GM18526 (cell line): ENCODE data around the gene NBDY.

Experiments used
- POLR2A ChIP-seq: IDR thresholded peaks from 3 replicates; pipeline ENCODE4 v1.6.1; 2011; ENCODE audit not compliant: insufficient read length; ENCODE audit errors: extremely low read depth

The NBDY gene

DNA sequence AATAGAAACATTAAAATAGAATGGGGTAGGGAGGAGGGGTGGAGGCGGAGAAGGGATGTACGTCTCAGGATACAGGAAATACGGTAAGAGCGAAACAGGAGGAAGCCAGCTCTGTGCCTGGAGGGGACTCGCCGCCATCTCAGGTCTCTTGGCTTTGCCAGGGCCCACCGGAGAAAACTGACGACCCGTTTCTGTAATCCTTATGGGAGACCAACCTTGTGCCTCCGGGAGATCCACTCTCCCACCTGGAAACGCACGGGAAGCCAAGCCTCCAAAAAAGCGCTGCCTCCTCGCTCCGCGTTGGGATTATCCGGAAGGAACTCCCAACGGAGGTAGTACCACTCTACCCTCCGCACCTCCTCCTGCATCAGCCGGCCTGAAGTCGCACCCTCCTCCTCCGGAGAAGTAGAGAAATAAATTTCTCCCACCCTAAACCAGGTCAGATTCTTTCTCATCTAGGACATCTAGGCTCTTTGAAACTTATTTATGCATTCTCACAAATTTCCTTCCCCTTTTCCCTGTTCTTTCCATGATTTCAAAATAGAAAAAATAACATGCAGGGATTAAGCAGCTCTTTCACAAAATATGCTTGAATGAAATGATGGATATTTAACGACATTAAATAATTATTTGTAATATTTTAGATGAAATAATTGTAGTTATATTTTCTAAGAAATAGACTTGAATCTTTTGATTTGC lies at the start of gene NBDY:
Gene NBDY, plus strand, starts transcription at position 92 of the 699 bp plus-strand sequence. Its CDS starts 111 bp downstream, at position 203.
- peak; percentile 33 for TF ChIP-seq POLR2A

GRCh38 chrX:56726605-56727004 lies 2.4 kb upstream of the NBDY start:
- no peak for TF ChIP-seq POLR2A

DNA sequence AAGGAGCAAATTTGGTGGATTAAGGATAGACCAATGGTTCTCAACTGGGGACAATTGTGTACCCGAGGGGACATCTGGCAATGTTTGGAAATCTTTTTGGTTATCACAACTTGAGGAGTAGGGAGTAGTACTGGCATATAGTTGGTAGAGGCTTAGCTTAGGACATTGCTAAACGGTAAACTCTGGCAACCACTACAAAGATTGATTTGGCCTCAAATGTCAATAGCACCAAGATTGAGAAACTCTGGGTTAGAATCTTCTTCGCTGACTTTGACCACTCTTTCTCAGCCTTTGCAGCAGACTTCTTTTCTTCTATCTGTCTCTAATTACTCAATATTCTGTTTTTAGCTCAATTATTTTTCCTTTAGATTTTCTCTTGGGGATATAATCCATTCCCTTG lies 1.5 kb upstream of the NBDY start:
- TF ChIP-seq POLR2A: no peak

GRCh38 chrX:56728321-56728720 lies 722 bp upstream of the NBDY start:
- TF ChIP-seq POLR2A: no peak

GRCh38 chrX:56728752-56729151 lies 291 bp upstream of the NBDY start:
- TF ChIP-seq POLR2A: no peak

DNA sequence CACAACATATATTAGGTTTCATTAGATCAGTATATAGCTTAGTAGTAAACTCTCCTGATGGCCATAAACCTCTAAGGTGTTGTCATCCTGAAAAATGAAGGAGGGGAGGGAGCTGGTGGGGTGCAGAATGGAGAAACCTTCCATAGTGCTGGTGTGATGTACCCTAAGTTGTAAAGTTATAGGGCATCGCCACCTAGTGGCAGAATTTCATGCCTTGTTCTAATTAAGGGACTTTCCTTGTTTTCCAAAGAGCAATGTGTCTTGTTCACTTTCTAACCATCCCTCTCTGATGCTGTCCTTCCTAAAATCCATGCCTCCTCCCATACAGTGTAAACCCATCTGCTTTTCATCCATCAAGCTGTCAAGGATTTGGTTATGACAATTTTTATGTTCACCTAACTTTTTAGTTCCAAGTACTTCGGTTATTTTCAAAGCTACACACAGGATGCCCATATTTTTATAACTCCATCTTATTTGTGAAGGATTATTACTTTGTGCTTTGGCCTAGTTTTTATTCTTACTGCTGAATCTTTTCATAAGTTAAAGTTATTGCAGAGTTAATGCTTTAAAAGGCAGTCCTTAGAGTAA lies 4.5 kb downstream of the NBDY start:
- TF ChIP-seq POLR2A: no peak

GRCh38 chrX:56736219-56736618 lies 7.2 kb downstream of the NBDY start:
- no peak for TF ChIP-seq POLR2A

- no peak for TF ChIP-seq POLR2A
Observed at GRCh38 chrX:56738670-56739069, 9.6 kb downstream of the NBDY start.

DNA sequence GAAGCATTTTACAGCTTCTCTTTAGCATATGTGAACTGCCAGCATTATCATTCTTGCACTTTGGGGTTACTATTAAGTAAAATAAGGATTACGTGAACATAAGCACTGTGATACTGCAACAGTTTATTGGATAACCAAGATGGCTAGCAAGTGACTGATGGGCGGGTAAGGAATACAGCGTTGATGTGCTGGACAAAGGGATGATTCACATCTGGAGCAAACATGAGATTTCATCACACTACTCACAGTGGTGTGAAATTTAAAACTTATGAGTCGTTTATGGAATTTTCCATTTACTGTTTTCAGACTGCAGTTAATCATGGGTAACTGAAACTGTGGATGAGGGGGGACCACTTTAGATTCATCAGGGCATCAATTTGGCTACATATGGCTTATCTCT lies 16.0 kb downstream of the NBDY start:
- TF ChIP-seq POLR2A: no peak

GRCh38 chrX:56746996-56747395 lies 18.0 kb downstream of the NBDY start:
- TF ChIP-seq POLR2A: no peak

DNA sequence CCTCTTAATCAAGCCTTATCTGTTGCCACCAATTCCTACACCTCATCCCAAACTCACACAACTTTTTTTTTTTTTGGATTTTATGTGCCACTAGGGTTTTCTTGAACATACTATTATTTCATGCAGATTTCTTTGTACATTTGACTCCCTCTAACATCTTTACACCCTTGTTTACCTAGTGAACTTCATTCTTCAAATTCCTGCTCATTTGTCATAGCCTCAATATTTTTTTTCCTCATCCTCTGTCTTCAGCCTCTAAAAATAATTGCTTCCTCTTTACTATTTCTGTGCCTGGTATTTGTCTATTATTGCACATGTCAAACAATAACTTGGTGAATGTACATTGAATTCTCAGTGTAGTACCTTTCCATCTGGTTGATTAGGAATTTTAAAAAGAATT lies 22.0 kb downstream of the NBDY start:
- TF ChIP-seq POLR2A: no peak

- no peak for TF ChIP-seq POLR2A
Observed at GRCh38 chrX:56757327-56757726, 28.3 kb downstream of the NBDY start.

DNA sequence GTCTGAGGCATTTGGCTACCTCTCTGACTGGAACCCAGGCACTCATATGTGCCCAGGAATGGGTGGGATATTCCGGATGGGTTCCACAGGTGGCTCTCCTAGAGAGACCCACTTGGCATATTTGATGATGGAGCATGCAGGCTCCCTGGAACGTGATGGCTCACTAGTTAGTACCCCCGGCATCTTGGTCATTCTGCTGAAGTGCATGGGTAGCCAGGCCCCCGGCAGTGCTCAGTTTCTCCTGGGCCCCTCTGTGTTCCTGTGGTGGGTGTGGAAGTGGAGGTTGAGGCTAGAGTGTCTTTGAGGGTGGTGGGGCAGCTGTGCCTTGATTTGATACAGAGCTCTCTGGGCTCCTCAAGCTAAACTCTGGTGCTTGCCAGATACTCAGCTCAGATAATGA lies 29.4 kb downstream of the NBDY start:
- no peak for TF ChIP-seq POLR2A

GRCh38 chrX:56759736-56760409 lies 30.8 kb downstream of the NBDY start:
- no peak for TF ChIP-seq POLR2A

- TF ChIP-seq POLR2A: no peak
Observed at GRCh38 chrX:56761167-56761566, 32.1 kb downstream of the NBDY start.

DNA sequence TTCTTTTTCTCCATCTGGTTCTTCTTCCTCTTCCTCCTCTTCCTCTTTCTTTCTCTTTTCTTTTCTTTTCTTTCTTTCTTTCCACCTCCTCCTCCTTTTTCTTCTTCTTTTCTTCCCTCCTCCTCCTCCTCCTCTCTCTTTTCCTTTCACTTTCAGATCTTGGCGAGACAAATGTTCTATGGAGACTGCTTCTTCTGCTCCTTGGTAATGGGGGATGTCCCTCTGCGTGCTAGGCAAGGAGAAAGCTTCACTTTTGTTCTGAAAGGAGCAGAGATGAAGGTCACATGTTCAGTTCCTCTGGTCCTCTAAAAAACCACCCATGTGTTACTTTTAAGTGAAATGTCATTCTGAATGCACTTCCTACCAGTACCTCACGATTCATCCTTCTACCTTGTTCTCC lies 33.2 kb downstream of the NBDY start:
- no peak for TF ChIP-seq POLR2A
